K562 (cell line): Measurements from ENCODE around the gene GSTA4. TPM values are rescaled to one million over a fixed set of nuclear protein-coding genes. Genes with fewer than 3 reads are reported as not detected.
A peak's percentile ranks its signal among the peaks of the same experiment; 100 is the strongest.

Source experiments
- BRCA1 ChIP-seq, 2 experiments: fragments of 450-650 bp in 1 of 2; sonication (generic) in 1 of 2; formaldehyde crosslinking in 1 of 2; IDR thresholded peaks; 2 replicates each; pipeline versions ENCODE4 v1.5.0 to v1.6.1; 2017 to 2020; ENCODE audit warnings: mild to moderate bottlenecking in 1 of 2, missing genetic modification reagents in 1 of 2
- FOXA3 ChIP-seq, 2 experiments: fragments of 450-650 bp in 1 of 2; sonication (generic) in 1 of 2; formaldehyde crosslinking; IDR thresholded peaks in 1 of 2; conservative IDR thresholded peaks in 1 of 2; 2 replicates each; pipeline versions ENCODE4 v1.4.0 to v1.8.0; 2020 to 2022; ENCODE audit warnings: mild to moderate bottlenecking in 2 of 2, missing genetic modification reagents in 1 of 2
- FOXJ2 ChIP-seq: fragments of 200-800 bp; sonication (Bioruptor generic); IDR thresholded peaks from 2 replicates; pipeline ENCODE4 v1.6.1; 2016; ENCODE audit warnings: missing genetic modification characterization, missing compliant biosample characterization
- GMEB1 ChIP-seq: fragments of 250-450 bp; sonication (Bioruptor Pico); IDR thresholded peaks from 2 replicates; pipeline ENCODE4 v1.4.0; 2020; ENCODE audit warnings: mild to moderate bottlenecking
- HDGF ChIP-seq: fragments of 450-650 bp; IDR thresholded peaks from 2 replicates; pipeline ENCODE4 v1.6.1; 2016
- KLF16 ChIP-seq: IDR thresholded peaks from 2 replicates; pipeline ENCODE4 v1.6.1; 2016; ENCODE audit warnings: antibody characterized with exemption
- MAFK ChIP-seq: IDR thresholded peaks from 2 replicates; pipeline ENCODE4 v1.6.1; 2011; ENCODE audit warnings: low read length, improper control_type of control experiment
- NFE2 ChIP-seq: IDR thresholded peaks from 2 replicates; pipeline ENCODE4 v1.6.1; 2014; ENCODE audit warnings: antibody characterized with exemption, low read depth
- NFE2L1 ChIP-seq: fragments of 450-650 bp; IDR thresholded peaks from 2 replicates; pipeline ENCODE4 v1.6.1; 2016; ENCODE audit warnings: missing genetic modification characterization, low read depth, mild to moderate bottlenecking, missing compliant biosample characterization, moderate library complexity, borderline replicate concordance
- NFIC ChIP-seq: fragments of 450-650 bp; IDR thresholded peaks from 2 replicates; pipeline ENCODE4 v1.6.1; 2017; ENCODE audit warnings: mild to moderate bottlenecking, inconsistent platforms
- POLR2AphosphoS2 ChIP-seq: IDR thresholded peaks from 2 replicates; pipeline ENCODE4 v1.6.1; 2012; ENCODE audit warnings: low read length, improper control_type of control experiment
- PRPF4 ChIP-seq: fragments of 200-400 bp; formaldehyde crosslinking; IDR thresholded peaks from one replicate; pipeline ENCODE4 v1.6.1; 2017; ENCODE audit warnings: low read length, low read depth, mild to moderate bottlenecking; ENCODE audit not compliant: insufficient read depth, poor library complexity, severe bottlenecking
- SMARCA4 ChIP-seq: fragments of 450-650 bp; IDR thresholded peaks from 2 replicates; pipeline ENCODE4 v1.6.1; 2016
- SMARCC2 ChIP-seq: fragments of 450-650 bp; IDR thresholded peaks from 2 replicates; pipeline ENCODE4 v1.6.1; 2017; ENCODE audit warnings: antibody characterized with exemption, moderate library complexity, mild to moderate bottlenecking, low read depth
- SMARCE1 ChIP-seq: fragments of 450-650 bp; IDR thresholded peaks from 2 replicates; pipeline ENCODE4 v1.7.1; 2016; ENCODE audit warnings: mild to moderate bottlenecking
- STAT5A ChIP-seq: IDR thresholded peaks from 2 replicates; pipeline ENCODE4 v1.6.1; 2012; ENCODE audit warnings: low read length, inconsistent platforms, borderline replicate concordance
- ZFP1 ChIP-seq: fragments of 450-650 bp; formaldehyde crosslinking; IDR thresholded peaks from 2 replicates; pipeline ENCODE4 v1.4.0; 2020; ENCODE audit warnings: mild to moderate bottlenecking, mixed read lengths
- ZNF766 ChIP-seq: fragments of 200-800 bp; sonication (Bioruptor generic); conservative IDR thresholded peaks from 2 replicates; pipeline ENCODE4 v1.6.1; 2016; ENCODE audit warnings: missing genetic modification characterization, missing compliant biosample characterization
- polyA plus RNA-seq, 8 experiments: library from polyadenylated mRNA; depleted of rRNA in 4 of 8; stranded (reverse) in 5 of 8; unstranded in 3 of 8; fragments of >200 nt; fragmentation: Nextera tagmentation in 2 of 8; fragmentation: Illumina TruSeq in 1 of 8; extraction: Ambion mirVana in 2 of 8; extraction: Trizol in 1 of 8; gene quantifications; 2 replicates each; pipeline versions ENCODE4 v1.2.1 to v1.2.3, GENCODE V29; 2011 to 2014; ENCODE audit warnings: inconsistent platforms in 1 of 8, missing spikeins in 1 of 8
- total RNA-seq, 7 experiments: library from RNA; depleted of rRNA in 6 of 7; stranded (reverse); fragments of >200 nt in 6 of 7; fragmentation: Illumina TruSeq in 2 of 7; extraction: Trizol in 2 of 7; gene quantifications; 2 replicates each; pipeline versions ENCODE4 v1.2.1 to v1.2.3, GENCODE V29; 2011 to 2021; ENCODE audit warnings: low replicate concordance in 1 of 7
- TF ChIP-seq, protein P1 (sequence below): sonication (generic); formaldehyde crosslinking; IDR thresholded peaks from 2 replicates; pipeline ENCODE4 v1.8.0; 2022; ENCODE audit warnings: missing genetic modification reagents, mild to moderate bottlenecking, borderline replicate concordance
- TF ChIP-seq, protein P2 (sequence below): fragments of 450-650 bp; formaldehyde crosslinking; conservative IDR thresholded peaks from 2 replicates; pipeline ENCODE4 v1.4.0; 2022; ENCODE audit warnings: mild to moderate bottlenecking, missing genetic modification characterization
- TF ChIP-seq, protein P3 (sequence below): fragments of 250-450 bp; sonication (Bioruptor Pico); IDR thresholded peaks from 2 replicates; pipeline ENCODE4 v1.5.0; 2022; ENCODE audit warnings: mild to moderate bottlenecking

Gene GSTA4
- total and polyA plus RNA-seq, 9 of the 15 experiments (the other 6 are each of a cell fraction or from before 2014, with no cell fraction given), result 0.89 to 4.0 (median 2.0) TPM

DNA sequence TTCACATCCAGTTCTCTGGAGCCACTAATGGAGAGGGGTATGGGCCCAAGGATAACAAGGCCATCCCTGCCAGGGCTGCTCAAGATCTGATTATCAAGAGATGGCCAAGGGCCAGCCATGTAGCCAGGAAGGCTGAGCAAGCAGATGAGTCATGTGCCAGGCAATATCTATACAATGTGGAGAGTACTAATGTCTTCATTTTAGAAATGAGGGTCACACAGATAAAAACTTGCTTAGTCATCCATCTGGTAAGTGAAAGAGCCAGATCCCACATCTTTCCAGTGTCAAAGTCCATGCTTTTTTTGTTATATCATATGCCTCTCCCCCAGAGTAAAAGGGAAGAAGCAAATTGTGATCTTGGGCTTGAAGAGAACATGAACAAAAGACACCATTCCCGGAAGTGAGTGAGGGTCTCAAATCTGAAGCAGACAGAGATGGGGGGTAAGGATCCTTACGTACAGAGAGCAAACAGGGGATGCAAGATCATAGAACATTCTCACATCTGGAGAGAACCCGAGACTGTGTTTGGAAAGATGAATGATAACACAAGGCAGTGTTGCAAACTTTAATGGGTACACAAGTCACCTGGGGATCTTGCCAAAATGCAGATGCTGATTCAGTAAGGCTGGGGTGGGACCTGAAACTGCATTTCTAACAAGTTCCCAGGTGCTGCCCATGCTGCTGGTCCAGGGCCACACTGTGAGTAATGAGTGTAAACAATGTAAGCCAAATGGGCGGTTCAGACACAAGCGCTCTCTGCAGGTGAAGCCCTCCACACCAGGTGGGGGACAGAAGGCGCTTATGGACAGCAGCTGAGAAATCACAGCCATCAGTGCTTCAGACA lies 65.5 kb downstream of the GSTA4 start (continued):
- TF ChIP-seq, protein P1, sequence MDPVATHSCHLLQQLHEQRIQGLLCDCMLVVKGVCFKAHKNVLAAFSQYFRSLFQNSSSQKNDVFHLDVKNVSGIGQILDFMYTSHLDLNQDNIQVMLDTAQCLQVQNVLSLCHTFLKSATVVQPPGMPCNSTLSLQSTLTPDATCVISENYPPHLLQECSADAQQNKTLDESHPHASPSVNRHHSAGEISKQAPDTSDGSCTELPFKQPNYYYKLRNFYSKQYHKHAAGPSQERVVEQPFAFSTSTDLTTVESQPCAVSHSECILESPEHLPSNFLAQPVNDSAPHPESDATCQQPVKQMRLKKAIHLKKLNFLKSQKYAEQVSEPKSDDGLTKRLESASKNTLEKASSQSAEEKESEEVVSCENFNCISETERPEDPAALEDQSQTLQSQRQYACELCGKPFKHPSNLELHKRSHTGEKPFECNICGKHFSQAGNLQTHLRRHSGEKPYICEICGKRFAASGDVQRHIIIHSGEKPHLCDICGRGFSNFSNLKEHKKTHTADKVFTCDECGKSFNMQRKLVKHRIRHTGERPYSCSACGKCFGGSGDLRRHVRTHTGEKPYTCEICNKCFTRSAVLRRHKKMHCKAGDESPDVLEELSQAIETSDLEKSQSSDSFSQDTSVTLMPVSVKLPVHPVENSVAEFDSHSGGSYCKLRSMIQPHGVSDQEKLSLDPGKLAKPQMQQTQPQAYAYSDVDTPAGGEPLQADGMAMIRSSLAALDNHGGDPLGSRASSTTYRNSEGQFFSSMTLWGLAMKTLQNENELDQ (CRISPR knock-in tag), result no peak
- TF ChIP-seq HDGF, result no peak
- peak; percentile 83; the same call in 1 of the 2 replicates for TF ChIP-seq KLF16
- TF ChIP-seq BRCA1 (IDR thresholded peaks at IDR 0.05), result no peak
- TF ChIP-seq BRCA1 (CRISPR knock-in tag; IDR thresholded peaks at IDR 0.05), result no peak
- TF ChIP-seq STAT5A, result peak; percentile 35; the same call in 1 of the 2 replicates
- no peak for TF ChIP-seq POLR2AphosphoS2
- no peak for TF ChIP-seq PRPF4
- TF ChIP-seq MAFK, result peak; percentile 89
- TF ChIP-seq FOXJ2 (tag), result peak; percentile 46; the same call in 1 of the 2 replicates
- TF ChIP-seq NFIC, result peak; percentile 85
- peak; percentile 91 for TF ChIP-seq NFE2
- TF ChIP-seq, protein P2, sequence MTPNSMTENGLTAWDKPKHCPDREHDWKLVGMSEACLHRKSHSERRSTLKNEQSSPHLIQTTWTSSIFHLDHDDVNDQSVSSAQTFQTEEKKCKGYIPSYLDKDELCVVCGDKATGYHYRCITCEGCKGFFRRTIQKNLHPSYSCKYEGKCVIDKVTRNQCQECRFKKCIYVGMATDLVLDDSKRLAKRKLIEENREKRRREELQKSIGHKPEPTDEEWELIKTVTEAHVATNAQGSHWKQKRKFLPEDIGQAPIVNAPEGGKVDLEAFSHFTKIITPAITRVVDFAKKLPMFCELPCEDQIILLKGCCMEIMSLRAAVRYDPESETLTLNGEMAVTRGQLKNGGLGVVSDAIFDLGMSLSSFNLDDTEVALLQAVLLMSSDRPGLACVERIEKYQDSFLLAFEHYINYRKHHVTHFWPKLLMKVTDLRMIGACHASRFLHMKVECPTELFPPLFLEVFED (CRISPR knock-in tag), result 0 out of 2 replicates have a peak, but pooled peaks have one; percentile 49
- peak; percentile 60; the same call in 1 of the 2 replicates for TF ChIP-seq ZNF766 (CRISPR knock-in tag)
- peak; percentile 85 for TF ChIP-seq SMARCE1
- TF ChIP-seq SMARCC2, result peak; percentile 82
- TF ChIP-seq NFE2L1 (tag), result peak; percentile 87
- TF ChIP-seq GMEB1 (CRISPR knock-in tag), result no peak
- peak in 1 of 2 experiments; percentile 48; a peak in 2 of 4 replicates for TF ChIP-seq FOXA3 (CRISPR knock-in tag; conservative IDR thresholded peaks at IDR 0.05 in 1 of 2, IDR thresholded peaks at IDR 0.05 in 1 of 2)
- TF ChIP-seq ZFP1 (CRISPR knock-in tag), result no peak
- TF ChIP-seq, protein P3, sequence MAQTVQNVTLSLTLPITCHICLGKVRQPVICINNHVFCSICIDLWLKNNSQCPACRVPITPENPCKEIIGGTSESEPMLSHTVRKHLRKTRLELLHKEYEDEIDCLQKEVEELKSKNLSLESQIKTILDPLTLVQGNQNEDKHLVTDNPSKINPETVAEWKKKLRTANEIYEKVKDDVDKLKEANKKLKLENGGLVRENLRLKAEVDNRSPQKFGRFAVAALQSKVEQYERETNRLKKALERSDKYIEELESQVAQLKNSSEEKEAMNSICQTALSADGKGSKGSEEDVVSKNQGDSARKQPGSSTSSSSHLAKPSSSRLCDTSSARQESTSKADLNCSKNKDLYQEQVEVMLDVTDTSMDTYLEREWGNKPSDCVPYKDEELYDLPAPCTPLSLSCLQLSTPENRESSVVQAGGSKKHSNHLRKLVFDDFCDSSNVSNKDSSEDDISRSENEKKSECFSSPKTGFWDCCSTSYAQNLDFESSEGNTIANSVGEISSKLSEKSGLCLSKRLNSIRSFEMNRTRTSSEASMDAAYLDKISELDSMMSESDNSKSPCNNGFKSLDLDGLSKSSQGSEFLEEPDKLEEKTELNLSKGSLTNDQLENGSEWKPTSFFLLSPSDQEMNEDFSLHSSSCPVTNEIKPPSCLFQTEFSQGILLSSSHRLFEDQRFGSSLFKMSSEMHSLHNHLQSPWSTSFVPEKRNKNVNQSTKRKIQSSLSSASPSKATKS (CRISPR knock-in tag), result no peak
- peak; percentile 83 for TF ChIP-seq SMARCA4
